ENCODE results near the gene CABP7.
A peak's percentile ranks its signal among the peaks of the same experiment; 100 is the strongest.

The CABP7 gene

DNA sequence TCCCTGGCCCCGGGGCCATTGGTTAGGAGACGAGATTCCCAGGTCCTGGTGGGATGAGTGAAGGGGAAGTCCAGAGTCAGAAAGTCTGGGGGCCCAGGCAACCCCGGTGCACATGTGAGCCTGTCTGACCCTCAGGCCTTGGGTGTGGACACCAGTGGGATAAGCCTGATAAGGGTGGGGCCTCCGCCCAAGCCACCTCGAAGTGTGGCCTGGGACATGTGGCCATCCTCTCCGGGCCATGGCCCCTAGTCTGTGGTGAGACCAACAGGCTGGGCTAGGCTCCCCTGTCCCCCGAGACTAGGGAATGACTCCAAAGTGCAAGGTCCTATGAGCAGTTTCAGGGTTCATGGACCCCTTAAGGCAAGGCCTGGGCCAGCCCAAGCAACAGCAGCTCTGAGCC lies 6.3 kb downstream of the CABP7 start:
- DNase-seq, result no peak

DNA sequence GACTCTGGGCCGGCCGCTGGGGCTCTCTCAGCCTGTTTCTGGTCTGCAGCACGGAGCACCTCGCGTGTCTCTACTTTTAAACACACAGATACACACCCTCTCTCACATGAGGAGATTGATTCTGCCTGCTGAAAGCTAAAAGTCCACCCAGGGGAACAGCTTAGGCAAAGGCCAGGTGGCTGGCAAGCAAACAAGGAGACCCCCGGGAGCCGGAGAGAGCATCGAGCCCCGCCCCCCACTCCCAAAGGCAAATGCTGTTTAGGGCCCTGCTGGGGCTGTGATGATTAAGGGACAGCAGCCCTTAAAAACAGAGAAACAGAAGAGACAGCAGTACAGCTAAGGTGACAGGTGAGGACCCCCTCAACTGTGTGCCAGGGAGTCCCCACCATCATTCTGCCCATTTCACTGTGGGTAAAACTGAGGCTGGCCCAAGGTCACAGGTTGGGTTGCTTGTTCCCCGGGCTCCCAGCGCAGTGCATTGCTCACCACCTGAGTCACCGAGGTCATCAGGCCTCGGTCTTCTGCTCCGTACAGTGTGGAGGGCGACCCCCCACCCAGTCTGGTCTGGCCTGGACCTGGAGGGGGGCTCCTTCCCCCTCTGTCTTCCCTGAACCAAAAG lies 6.8 kb downstream of the CABP7 start:
- DNase-seq, result no peak

DNA sequence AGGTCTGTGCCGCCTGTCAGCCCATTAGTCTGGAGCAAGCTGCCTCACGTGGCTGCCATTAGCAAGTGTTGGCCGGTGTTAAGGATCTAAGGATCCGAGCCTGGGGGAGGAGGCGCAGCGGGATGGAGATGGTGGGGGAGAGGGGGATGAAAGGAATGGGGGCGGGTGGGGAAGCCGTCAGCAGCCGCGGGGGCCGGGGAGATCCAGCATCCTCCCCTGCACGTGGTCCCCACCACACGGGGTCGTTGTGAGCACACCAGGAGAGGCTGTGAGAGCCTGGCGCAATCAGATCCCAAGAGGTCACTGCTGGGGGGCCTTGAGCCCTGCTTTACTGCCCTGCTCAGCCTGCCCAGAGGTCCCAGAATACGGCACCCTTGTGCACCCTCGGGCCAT lies 7.3 kb downstream of the CABP7 start:
- DNase-seq, result peak; percentile 80

DNA sequence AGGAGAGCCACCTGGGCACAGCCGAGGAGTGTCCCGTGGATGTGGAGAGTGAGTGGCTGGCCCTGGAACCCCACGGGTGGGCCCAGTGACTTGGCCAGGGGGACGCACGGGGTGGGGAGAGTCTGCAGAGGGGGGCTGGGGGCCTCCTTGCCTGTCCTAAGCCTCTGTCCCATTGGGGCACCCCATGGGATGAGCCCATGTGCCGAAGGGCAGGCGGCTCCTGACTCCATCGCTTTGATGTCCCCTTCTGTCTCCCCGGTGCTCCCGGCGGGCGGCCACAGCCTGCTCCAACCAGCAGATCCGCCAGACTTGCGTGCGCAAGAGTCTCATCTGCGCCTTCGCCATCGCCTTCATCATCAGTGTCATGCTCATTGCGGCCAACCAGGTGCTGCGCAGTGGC lies 9.4 kb downstream of the CABP7 start:
- no peak for DNase-seq

- no peak for DNase-seq
Measured at GRCh38 chr22:29731058-29731850, 11.5 kb downstream of the CABP7 start.

GRCh38 chr22:29732883-29733282 lies 13.1 kb downstream of the CABP7 start:
- no peak for DNase-seq

- DNase-seq, result no peak
Measured at GRCh38 chr22:29733362-29734201, 13.8 kb downstream of the CABP7 start.

GRCh38 chr22:29734406-29734805 lies 14.6 kb downstream of the CABP7 start:
- no peak for DNase-seq

- DNase-seq, result no peak
Measured at GRCh38 chr22:29734838-29735237, 15.0 kb downstream of the CABP7 start.

DNA sequence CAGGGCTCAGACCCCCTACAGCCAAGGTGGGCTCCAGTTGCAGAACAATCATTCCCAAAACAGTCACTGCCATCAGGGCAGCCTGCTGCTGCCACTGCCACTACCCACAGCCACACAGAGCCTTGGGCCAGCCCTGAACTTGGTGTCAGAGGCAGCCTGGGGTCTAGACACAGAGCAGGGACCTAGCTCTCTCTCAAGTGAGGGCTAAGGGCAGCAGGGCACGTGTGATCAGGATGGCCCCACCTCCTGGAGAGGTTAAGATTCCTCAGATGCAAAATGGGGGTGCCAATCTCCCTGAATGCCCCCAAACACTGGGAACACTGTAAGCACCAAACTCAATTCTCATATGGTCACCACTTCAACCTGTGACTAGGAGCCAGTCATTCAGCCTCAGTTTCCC lies 15.6 kb downstream of the CABP7 start:
- no peak for DNase-seq

DNA sequence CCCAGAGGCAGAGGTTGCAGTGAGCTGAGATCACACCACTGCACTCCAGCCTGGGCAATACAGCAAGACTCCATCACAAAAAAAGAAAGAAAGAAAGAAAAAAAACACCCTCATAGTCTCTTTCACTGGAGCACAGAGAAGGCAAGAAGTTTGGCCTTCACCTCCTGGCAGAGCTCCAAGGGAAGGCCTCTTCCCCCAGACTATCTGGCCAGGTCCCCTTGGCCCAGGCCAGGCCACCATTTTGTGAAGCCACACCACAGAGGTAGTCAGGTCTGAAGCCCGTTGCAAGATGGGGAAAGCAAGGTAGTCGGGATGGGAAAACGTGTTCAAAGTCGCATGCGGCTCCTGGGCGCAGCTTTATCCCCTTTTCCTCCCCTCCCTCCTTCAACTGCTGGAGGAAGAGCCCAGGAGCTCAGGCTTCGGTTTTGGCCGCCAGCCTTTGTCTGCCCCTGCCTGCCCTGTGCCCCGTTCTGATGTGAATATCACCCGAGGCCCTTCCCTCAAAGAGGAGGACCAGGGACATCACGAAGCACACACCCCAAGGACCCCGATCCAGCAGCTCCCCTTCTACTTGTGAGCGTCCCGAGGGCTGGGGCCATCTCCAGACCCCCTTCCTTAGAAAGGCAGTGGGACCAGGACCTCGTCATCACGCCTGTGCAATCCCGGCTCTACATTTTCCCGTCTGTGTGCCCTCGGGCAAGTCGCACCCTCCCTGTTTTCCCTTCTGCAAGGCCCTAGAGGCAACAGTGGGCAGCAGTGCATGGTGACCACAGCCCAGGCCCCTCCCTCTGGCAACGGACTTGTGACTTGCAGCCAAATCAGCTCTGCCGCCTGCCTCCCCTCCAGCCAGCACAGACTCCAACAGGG lies 17.7 kb downstream of the CABP7 start:
- no peak for DNase-seq

DNA sequence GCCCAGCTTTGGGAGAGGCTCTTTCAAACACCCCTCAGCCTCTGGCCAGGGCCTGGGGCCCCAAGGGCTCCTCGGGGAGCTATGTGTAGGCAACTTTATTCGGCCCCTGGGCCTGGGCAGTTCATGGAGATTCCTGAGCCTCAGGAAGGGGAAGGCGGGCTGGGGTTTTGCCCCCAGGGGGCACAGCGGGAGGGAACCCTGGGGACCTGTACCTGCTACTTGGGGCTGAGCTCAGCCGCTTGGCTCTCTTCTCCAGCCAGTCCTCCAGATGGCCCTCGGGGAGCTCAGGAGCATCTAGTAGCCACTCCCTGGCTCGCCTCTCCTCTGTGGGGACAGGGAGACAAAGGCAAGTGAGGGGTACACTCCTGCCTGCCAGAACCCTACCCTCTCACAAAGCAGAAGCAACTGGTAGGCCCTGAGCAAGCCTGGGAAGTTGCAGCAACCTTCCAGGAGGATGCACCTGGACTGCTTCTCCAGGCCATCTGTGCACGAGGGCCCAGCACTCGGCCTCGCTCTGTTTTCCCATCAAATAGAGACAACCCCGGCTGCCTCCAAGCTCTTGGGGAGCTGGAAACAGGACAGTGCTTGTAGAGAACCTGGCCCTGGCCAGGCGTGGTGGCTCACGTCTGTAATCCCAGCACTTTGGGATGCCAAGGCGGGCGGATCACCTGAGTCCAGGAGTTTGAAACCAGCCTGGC lies 18.5 kb downstream of the CABP7 start:
- DNase-seq, result no peak

GRCh38 chr22:29739346-29739875 lies 19.6 kb downstream of the CABP7 start:
- DNase-seq, result no peak

GRCh38 chr22:29740216-29740615 lies 20.4 kb downstream of the CABP7 start:
- no peak for DNase-seq

- no peak for DNase-seq
Measured at GRCh38 chr22:29741926-29742325, 22.1 kb downstream of the CABP7 start.

GRCh38 chr22:29742326-29742725 lies 22.5 kb downstream of the CABP7 start:
- DNase-seq, result no peak

- no peak for DNase-seq
Measured at GRCh38 chr22:29744902-29745301, 25.1 kb downstream of the CABP7 start.

DNA sequence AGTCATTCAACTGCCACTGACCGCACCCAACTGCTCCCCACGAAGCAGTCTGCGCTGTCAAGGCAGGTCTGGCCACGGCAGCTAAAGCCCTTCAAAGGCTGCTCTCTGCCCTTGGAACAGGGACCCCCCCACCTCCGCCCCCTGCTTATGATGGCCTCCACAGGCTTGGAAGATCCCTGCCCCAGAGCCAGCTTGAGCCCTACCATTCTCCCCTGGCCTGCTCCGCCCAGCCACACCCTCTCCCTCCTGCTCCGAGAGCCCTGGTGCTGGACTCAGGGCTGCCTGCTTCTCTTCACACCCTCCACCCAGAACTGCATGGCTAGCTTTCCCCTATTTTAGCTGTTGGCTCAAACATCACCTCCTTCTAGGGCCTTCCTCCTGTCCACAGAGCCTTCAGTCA lies 28.0 kb downstream of the CABP7 start:
- DNase-seq, result no peak

DNA sequence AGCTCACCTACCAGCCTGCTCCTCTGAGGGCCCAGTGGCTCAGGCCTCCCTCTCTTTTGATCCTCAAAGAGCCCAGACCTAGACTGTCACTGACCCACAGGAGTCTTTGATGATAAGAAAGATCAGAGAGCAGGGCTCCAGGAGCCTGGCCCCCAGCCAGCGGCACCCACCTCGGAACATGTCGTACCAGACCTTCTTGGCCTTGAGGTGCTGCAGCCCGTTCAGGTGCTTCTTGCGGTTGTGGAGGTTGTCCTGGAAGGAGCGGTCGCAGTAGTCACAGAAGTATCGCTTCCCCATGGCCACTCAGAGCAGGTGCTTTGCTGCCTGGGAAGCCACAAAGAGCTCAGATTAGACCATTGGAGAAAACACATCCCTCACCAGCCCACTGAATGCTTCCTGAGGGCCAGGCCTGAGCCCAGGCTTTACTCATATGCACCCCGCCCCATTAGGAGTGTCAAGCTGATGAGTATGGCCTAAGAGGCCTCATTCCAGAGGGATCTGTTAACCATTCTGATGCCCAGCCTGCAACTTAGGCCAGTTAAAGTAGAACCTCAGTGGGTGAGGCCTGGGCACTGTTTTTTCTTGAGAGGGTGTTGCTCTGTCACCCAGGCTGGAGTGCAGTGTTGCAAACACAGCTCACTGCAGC lies 28.6 kb downstream of the CABP7 start:
- no peak for DNase-seq

DNA sequence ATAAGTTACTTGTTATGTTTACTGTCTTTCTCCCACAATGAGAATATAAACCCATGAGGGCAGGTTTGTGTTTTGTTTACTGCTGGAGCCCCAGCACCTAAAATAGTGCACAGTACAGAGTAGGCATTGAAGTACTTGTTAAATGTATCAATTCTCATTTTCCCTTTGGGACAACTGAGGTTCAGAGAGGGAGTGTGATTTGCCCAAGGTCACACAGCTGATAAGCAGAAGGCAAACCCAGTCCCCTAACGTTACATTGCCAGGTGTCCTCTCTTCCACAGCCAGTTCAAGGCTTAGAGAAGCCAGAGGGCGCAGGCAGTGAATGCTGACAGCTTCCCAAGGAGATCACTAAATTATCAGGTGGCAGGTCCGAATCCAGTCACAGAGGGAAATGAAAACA lies 30.2 kb downstream of the CABP7 start:
- DNase-seq, result no peak

Measured in 8988T (cell line).